DND-41 (cell line): ENCODE results near the gene PDCD10.

Source experiments
- ATAC-seq: fragments of 200-7000 bp; cut with Tn5 transposase; 3 replicates; pipeline ENCODE4 v1.9.1; 2021; ENCODE audit warnings: low read depth; ENCODE audit not compliant: insufficient read depth
- DNase-seq: peaks from one replicate; pipeline ENCODE4 v3.0.0-alpha.2; 2020
- H2AFZ ChIP-seq: 2 replicates; pipeline ENCODE4 v1.6.0; 2012; ENCODE audit warnings: low read depth, low read length
- H3K27ac ChIP-seq: 2 replicates; pipeline ENCODE4 v1.5.1; 2012; ENCODE audit warnings: low read length, inconsistent platforms
- H3K27me3 ChIP-seq: fragments of 200-600 bp; sonication (generic); 2 replicates; pipeline ENCODE4 v1.6.0; 2012; ENCODE audit warnings: low read length, mild to moderate bottlenecking, inconsistent platforms; ENCODE audit not compliant: insufficient read depth, poor library complexity
- H3K36me3 ChIP-seq: 2 replicates; pipeline ENCODE4 v1.5.1; 2012; ENCODE audit warnings: low read length, inconsistent platforms; ENCODE audit not compliant: insufficient read depth
- H3K4me1 ChIP-seq: 2 replicates; pipeline ENCODE4 v1.5.1; 2012; ENCODE audit warnings: mild to moderate bottlenecking, low read length; ENCODE audit not compliant: insufficient read depth
- H3K4me2 ChIP-seq: 2 replicates; pipeline ENCODE4 v1.6.0; 2012; ENCODE audit warnings: mild to moderate bottlenecking, moderate library complexity, low read length, inconsistent platforms; ENCODE audit not compliant: insufficient read depth
- H3K4me3 ChIP-seq, 2 experiments: fragments of 200-600 bp in 1 of 2; shearing (Covaris generic) in 1 of 2; 2 replicates each; pipeline ENCODE4 v1.5.1; 2012 to 2016; ENCODE audit warnings: inconsistent platforms in 2 of 2, low read length in 2 of 2, mild to moderate bottlenecking in 2 of 2, low read depth in 1 of 2, moderate library complexity in 1 of 2
- H3K79me2 ChIP-seq: 2 replicates; pipeline ENCODE4 v1.6.0; 2012; ENCODE audit warnings: low read length, inconsistent platforms; ENCODE audit not compliant: insufficient read depth
- H3K9ac ChIP-seq: 2 replicates; pipeline ENCODE4 v1.6.0; 2012; ENCODE audit warnings: low read depth, mild to moderate bottlenecking, inconsistent platforms, low read length, moderate library complexity
- H3K9me3 ChIP-seq: 2 replicates; pipeline ENCODE4 v1.5.1; 2012; ENCODE audit warnings: low read length, moderate library complexity, mild to moderate bottlenecking, inconsistent platforms; ENCODE audit not compliant: insufficient read depth, severe bottlenecking
- H4K20me1 ChIP-seq: 2 replicates; pipeline ENCODE4 v1.6.0; 2012; ENCODE audit warnings: low read length; ENCODE audit not compliant: insufficient read depth
- EZH2 ChIP-seq: IDR thresholded peaks from 3 replicates; pipeline ENCODE4 v1.6.1; 2012; ENCODE audit warnings: borderline replicate concordance, low read depth, mild to moderate bottlenecking, moderate library complexity, low read length, inconsistent platforms; ENCODE audit not compliant: severe bottlenecking
- TF ChIP-seq, protein P1 (sequence below): IDR thresholded peaks from 2 replicates; pipeline ENCODE4 v1.5.1; 2012; ENCODE audit warnings: borderline replicate concordance, low read length, moderate library complexity, mild to moderate bottlenecking; ENCODE audit not compliant: poor library complexity, severe bottlenecking; ENCODE audit errors: extremely low read depth

PDCD10 gene

DNA sequence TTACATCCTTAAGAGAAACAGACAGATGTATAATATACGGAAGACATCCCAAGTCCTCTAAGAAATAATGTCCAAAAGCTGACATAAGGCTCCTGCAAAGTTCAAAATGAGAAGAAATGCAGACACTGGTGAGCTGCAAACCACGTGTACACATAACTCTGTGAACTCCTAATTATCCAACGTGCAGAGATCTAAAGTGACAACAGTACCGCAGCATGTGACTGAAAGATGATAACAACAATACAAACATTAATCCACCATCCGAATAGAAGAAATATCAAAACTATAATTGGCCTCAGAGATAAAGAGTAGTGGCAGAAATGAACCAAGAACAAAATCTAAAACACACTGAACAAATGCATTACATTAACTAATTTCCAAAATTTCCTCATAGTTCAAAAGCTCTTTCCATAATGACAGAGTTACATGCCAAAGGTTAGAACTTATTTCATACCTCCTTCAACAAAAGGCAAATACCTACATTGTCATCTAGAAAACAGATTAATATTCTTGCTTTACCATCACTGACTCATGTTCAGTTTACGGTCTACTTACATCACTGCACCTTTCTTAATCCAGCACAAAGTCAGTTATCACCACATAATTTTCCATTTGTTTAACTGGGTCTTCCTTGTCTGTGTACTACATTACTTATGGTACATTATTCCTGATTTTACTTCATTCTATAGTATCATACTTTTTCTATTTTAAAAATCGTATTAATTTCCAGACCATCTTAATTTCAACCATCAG, 2.2 kb downstream of the PDCD10 start:
- Histone ChIP-seq H3K9me3 (no peaks in the 10 kb centered on the region), H3K4me2 (peak overlapping the region; percentile 86; the same call in 1 of the 2 replicates), H3K79me2 (peaks cover 72% of the 10 kb centered on the region), H3K4me1 (peaks cover 39% of the 10 kb centered on the region), H3K27me3 (no peaks in the 10 kb centered on the region), H3K27ac (no peak overlapping the region), H3K4me3 (no peak overlapping the region; a peak in 1 of 4 replicates), H3K9ac (no peak overlapping the region), H4K20me1 (peaks cover 38% of the 10 kb centered on the region), H3K36me3 (no peaks in the 10 kb centered on the region), H2AFZ (no peak overlapping the region)
- ATAC-seq (no peak), DNase-seq (no peak)
- TF ChIP-seq, protein P1, sequence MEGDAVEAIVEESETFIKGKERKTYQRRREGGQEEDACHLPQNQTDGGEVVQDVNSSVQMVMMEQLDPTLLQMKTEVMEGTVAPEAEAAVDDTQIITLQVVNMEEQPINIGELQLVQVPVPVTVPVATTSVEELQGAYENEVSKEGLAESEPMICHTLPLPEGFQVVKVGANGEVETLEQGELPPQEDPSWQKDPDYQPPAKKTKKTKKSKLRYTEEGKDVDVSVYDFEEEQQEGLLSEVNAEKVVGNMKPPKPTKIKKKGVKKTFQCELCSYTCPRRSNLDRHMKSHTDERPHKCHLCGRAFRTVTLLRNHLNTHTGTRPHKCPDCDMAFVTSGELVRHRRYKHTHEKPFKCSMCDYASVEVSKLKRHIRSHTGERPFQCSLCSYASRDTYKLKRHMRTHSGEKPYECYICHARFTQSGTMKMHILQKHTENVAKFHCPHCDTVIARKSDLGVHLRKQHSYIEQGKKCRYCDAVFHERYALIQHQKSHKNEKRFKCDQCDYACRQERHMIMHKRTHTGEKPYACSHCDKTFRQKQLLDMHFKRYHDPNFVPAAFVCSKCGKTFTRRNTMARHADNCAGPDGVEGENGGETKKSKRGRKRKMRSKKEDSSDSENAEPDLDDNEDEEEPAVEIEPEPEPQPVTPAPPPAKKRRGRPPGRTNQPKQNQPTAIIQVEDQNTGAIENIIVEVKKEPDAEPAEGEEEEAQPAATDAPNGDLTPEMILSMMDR, result no peak
- TF ChIP-seq EZH2, result no peak

DNA sequence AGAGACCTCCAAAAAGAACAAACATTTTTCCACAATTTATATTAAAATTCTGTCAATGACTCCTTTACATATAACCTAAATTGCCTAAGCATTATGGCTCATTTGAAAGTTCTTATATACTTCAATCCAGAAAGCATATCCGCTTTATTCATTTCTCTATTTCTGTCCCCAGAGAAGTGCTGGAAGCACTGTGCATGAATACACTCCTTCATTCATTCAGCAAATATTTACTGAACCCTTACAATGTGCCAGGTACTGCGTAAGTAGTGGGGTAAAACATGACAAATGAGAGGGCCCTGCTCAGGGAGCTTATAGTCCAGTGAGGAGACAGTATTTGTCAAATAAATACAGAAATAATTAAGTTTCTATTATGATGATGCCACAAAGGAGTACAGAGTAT, 3.3 kb downstream of the PDCD10 start:
- Histone ChIP-seq H4K20me1 (peaks cover 49% of the 10 kb centered on the region), H3K27me3 (no peaks in the 10 kb centered on the region), H3K4me2 (no peak overlapping the region)

DNA sequence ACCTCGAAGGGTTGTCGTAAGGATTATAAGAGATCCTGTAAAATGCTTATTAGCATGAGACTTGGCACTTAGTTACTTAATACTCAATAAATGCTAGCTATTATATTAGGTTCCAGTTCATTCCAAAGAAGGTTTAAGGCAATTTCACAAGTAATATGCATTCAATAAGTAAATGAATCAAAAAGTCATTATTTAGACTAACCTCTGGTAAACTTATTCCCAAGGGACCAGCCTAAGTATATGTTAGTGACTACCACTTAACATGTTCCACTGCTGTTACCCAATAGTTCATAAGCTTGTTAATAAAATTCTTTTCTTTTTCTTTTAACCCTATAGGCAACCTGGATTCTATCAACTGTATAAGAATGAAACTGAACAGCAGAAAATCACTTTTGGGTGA, 5.1 kb downstream of the PDCD10 start:
- ATAC-seq, result no peak

More for the DNA sequence above, 3.3 kb downstream of the PDCD10 start:
- Histone ChIP-seq H3K4me3 (no peak overlapping the region), H3K9ac (no peak overlapping the region), H3K9me3 (no peaks in the 10 kb centered on the region), H3K27ac (no peak overlapping the region), H3K36me3 (no peaks in the 10 kb centered on the region), H3K79me2 (peaks cover 83% of the 10 kb centered on the region), H3K4me1 (peaks cover 36% of the 10 kb centered on the region), H2AFZ (no peak overlapping the region)
- DNase-seq (no peak), ATAC-seq (no peak)
- no peak for TF ChIP-seq EZH2

More for the DNA sequence above, 5.1 kb downstream of the PDCD10 start:
- Histone ChIP-seq H3K9me3 (no peaks in the 10 kb centered on the region), H3K4me1 (peaks cover 25% of the 10 kb centered on the region), H3K4me3 (no peak overlapping the region), H4K20me1 (peaks cover 61% of the 10 kb centered on the region), H3K36me3 (no peaks in the 10 kb centered on the region), H3K27ac (no peak overlapping the region), H3K79me2 (peaks cover 99% of the 10 kb centered on the region), H3K4me2 (no peak overlapping the region), H3K9ac (no peak overlapping the region), H2AFZ (no peak overlapping the region), H3K27me3 (no peaks in the 10 kb centered on the region)
- TF ChIP-seq, protein P1, result no peak
- no peak for TF ChIP-seq EZH2
- DNase-seq, result no peak
